Stimulated activated CD4-positive, alpha-beta T cell treated with anti-CD3 and anti-CD28 coated beads, Interleukin-1b, Interleukin-23, amount 100 ng/mL, for 48 hours (primary cell): Measurements from ENCODE around the gene DLX4.

ENCODE experiments used
- DNase-seq: peaks from one replicate; pipeline ENCODE4 v3.0.0-alpha.2; 2020

Gene DLX4

GRCh38 chr17:49969134-49969759, at the start of gene DLX4:
TSS of gene DLX4 (plus strand) at chr17:49969190. CDS start at chr17:49969469, 279 bp downstream.
- DNase-seq: no peak

GRCh38 chr17:49920030-49920769, 48.8 kb upstream of the DLX4 start:
- no peak for DNase-seq

- DNase-seq: no peak
Measured at GRCh38 chr17:49922095-49922494, 46.9 kb upstream of the DLX4 start.

- DNase-seq: no peak
Measured at GRCh38 chr17:49924116-49924515, 44.9 kb upstream of the DLX4 start.

GRCh38 chr17:49924589-49924988, 44.4 kb upstream of the DLX4 start:
- DNase-seq: no peak

GRCh38 chr17:49925921-49926320, 43.1 kb upstream of the DLX4 start:
- no peak for DNase-seq

- no peak for DNase-seq
Measured at GRCh38 chr17:49926886-49927285, 42.1 kb upstream of the DLX4 start.

GRCh38 chr17:49928126-49928800, 40.7 kb upstream of the DLX4 start:
- DNase-seq: no peak

- DNase-seq: no peak
Measured at GRCh38 chr17:49928837-49929475, 40.0 kb upstream of the DLX4 start.

- no peak for DNase-seq
Measured at GRCh38 chr17:49930880-49931279, 38.1 kb upstream of the DLX4 start.

- no peak for DNase-seq
Measured at GRCh38 chr17:49931416-49932137, 37.4 kb upstream of the DLX4 start.

- DNase-seq: no peak
Measured at GRCh38 chr17:49932138-49932723, 36.8 kb upstream of the DLX4 start.

- no peak for DNase-seq
Measured at GRCh38 chr17:49932901-49933300, 36.1 kb upstream of the DLX4 start.

GRCh38 chr17:49935526-49936210, 33.3 kb upstream of the DLX4 start:
- no peak for DNase-seq

GRCh38 chr17:49936386-49936785, 32.6 kb upstream of the DLX4 start:
- no peak for DNase-seq

- no peak for DNase-seq
Measured at GRCh38 chr17:49939318-49939717, 29.7 kb upstream of the DLX4 start.

- no peak for DNase-seq
Measured at GRCh38 chr17:49941427-49941826, 27.6 kb upstream of the DLX4 start.

GRCh38 chr17:49942947-49943346, 26.0 kb upstream of the DLX4 start:
- DNase-seq: no peak

- DNase-seq: no peak
Measured at GRCh38 chr17:49944273-49944870, 24.6 kb upstream of the DLX4 start.

- DNase-seq: no peak
Measured at GRCh38 chr17:49946208-49946607, 22.8 kb upstream of the DLX4 start.

- no peak for DNase-seq
Measured at GRCh38 chr17:49946964-49947584, 21.9 kb upstream of the DLX4 start.
